ENCODE results near the gene NOL11.

DNA sequence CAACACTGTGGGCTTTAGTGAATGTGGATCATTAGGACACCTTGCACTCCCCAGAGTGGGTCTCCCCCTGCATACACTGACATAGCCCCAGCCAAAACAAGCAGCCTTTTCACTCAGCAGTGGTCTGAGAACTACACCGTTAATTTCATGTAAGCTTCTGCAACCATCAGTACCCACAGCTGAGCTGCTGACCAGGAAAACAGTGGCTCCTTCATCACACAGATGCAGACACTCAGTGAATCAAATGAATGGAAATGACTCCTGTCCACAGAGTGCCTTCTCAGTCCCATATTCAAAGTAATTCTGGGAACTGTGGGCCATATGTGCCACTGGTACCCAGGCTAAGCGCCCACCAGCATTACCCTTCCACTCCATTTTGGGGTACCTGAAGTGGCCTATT, 39.3 kb upstream of the NOL11 start:
- TF ChIP-seq, protein P1, sequence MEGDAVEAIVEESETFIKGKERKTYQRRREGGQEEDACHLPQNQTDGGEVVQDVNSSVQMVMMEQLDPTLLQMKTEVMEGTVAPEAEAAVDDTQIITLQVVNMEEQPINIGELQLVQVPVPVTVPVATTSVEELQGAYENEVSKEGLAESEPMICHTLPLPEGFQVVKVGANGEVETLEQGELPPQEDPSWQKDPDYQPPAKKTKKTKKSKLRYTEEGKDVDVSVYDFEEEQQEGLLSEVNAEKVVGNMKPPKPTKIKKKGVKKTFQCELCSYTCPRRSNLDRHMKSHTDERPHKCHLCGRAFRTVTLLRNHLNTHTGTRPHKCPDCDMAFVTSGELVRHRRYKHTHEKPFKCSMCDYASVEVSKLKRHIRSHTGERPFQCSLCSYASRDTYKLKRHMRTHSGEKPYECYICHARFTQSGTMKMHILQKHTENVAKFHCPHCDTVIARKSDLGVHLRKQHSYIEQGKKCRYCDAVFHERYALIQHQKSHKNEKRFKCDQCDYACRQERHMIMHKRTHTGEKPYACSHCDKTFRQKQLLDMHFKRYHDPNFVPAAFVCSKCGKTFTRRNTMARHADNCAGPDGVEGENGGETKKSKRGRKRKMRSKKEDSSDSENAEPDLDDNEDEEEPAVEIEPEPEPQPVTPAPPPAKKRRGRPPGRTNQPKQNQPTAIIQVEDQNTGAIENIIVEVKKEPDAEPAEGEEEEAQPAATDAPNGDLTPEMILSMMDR (IDR thresholded peaks at IDR 0.05) = no peak
- TF ChIP-seq EZH2 (IDR thresholded peaks at IDR 0.05) = no peak
